ENCODE results near the gene ZNF761. TPM values are rescaled to one million over a fixed set of nuclear protein-coding genes. Genes with fewer than 3 reads are reported as not detected.
A peak's percentile ranks its signal among the peaks of the same experiment; 100 is the strongest.

Gene ZNF761
- total and polyA plus RNA-seq, 12 donors, result 5.8 to 22.0 (median 10.9) TPM

DNA sequence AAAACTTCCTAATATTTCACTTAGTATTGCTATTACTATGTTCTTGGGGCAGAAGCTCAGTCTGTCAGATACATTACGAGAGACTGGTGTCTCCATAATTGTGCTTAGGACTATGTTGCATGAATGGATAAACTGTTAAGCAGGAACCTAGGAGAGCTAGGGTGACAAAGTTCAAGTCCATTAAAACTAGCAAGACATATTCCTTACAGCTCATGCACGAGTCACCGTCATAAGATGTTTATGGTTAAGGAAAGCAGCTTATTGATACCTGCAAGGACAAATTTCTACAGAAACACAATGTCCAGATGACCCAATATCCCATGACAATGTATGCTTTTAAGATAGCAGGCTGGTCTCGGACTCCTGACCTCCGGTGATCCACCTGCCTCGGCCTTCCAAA lies 30.1 kb downstream of the ZNF761 start:
- Histone ChIP-seq H3K4me3 (no peak overlapping the region), H3K4me1 (replicated peaks in 1 of 2) (peaks cover 0 to 3% of the 10 kb centered on the region in 2 donors), H3K36me3 (replicated peaks in 1 of 2) (no peaks in the 10 kb centered on the region), H3K27me3 (no peaks in the 10 kb centered on the region), H3K27ac (no peak overlapping the region), H3K9me3 (replicated peaks in 1 of 3) (peaks cover 0 to 19% (median 0%) of the 10 kb centered on the region in 3 donors)
- 85 to 95% (median 93%) methylated on average over 6 of the region's 6 CpGs for WGBS, 4 donors
- intact Hi-C loops (cut with DNase I), result no loop called here
- TF ChIP-seq, protein P1, sequence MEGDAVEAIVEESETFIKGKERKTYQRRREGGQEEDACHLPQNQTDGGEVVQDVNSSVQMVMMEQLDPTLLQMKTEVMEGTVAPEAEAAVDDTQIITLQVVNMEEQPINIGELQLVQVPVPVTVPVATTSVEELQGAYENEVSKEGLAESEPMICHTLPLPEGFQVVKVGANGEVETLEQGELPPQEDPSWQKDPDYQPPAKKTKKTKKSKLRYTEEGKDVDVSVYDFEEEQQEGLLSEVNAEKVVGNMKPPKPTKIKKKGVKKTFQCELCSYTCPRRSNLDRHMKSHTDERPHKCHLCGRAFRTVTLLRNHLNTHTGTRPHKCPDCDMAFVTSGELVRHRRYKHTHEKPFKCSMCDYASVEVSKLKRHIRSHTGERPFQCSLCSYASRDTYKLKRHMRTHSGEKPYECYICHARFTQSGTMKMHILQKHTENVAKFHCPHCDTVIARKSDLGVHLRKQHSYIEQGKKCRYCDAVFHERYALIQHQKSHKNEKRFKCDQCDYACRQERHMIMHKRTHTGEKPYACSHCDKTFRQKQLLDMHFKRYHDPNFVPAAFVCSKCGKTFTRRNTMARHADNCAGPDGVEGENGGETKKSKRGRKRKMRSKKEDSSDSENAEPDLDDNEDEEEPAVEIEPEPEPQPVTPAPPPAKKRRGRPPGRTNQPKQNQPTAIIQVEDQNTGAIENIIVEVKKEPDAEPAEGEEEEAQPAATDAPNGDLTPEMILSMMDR (IDR thresholded peaks at IDR 0.05), result no peak
- TF ChIP-seq POLR2A (IDR thresholded peaks at IDR 0.05), result no peak
- DNase-seq, result no peak

DNA sequence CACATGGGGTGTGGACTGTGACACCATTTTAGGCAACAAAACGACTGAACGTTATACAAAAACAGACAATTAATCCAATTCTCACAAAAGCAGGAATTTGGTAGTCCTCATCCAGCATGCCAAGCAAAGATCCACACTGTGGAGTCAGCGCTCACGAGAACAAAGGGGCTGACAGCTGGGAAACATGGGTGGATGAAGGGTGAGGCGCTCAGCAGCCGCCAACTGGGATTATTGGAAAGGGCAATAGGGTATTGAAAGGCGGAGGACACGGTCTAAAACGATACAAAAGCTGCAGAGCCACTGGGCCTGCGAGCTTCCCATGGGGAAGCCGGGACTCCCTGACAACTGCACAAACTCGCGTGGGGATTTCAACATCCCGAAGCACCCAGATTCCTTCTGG lies 31.1 kb downstream of the ZNF761 start:
- Histone ChIP-seq H3K4me1 (replicated peaks in 1 of 2) (peaks cover 0 to 7% of the 10 kb centered on the region in 2 donors), H3K4me3 (no peak overlapping the region), H3K27me3 (no peaks in the 10 kb centered on the region), H3K27ac (peak overlapping the region in 1 of 5 donors; percentile 61), H3K9me3 (replicated peaks in 1 of 3) (peaks cover 0 to 9% (median 0%) of the 10 kb centered on the region in 3 donors), H3K36me3 (replicated peaks in 1 of 2) (no peaks in the 10 kb centered on the region)
- TF ChIP-seq, protein P1 (IDR thresholded peaks at IDR 0.05), result no peak
- no peak for TF ChIP-seq POLR2A (IDR thresholded peaks at IDR 0.05)
- intact Hi-C loops (cut with DNase I), result no loop called here
- 45 to 53% (median 48%) methylated on average over 14 of the region's 14 CpGs for WGBS, 4 donors
- no peak for DNase-seq

DNA sequence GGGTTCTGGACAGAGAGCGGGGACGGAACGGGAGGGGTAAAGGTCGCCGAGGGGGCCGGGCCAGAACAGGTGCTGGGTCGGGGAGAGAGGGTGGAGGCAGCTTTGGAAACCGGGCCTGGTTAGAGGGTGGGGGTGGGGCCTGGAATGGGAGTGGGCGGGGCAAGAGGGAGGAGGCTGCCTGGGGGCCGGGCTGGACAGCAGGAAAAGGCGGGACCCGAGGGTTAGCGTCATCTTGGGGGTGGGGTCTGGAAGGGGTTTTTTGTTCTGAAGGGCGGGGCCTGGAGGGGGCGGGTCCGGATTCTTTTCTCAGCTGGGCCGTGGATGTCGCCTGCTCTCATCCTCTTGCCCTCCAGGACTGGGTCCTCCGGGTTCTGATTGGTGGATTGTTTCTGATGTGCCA lies 31.5 kb downstream of the ZNF761 start:
- WGBS, 4 donors, result 6 to 11% (median 8%) methylated on average over 14 to 19 of the region's 19 CpGs

DNA sequence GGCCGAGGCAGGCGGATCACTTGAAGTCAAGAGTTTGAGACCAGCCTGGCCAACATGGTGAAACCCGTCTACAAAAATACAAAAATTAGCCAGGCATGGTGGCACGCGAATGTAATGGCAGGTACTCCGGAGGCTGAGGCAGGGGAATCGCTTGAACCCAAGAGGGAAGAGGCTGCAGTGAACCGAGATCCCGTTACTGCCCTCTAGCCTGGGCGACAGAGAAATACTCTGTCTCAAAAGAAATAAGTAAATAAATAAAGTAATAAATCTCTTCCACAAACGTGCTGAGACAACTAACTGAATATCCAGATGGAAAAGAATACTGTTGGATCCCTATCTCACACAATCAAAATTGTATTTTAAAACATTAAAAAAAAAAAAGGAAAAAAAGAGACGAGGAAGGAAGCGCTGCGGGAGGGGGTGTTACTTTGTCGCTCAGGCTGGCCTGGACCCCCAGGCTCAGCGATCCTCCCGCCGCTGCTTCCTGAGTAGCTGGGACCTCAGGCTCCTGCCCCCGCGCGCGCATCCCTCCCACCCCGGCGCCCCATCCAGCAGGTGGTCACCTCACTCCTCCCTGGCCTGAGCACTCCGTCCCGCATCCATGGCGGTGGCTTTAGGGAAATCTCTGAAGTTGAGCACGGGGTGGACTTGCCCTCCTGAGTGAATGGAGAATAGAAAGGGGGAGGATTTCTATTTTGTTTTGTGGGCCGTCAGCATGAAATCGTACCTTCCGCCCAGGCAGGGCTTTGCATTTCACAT lies 35.1 kb downstream of the ZNF761 start:
- WGBS, 4 donors, result 8 to 11% (median 11%) methylated on average over 25 to 31 of the region's 31 CpGs
- peak overlapping the region in 3 of 4 donors; percentile 14 to 84 (median 58) for H3K4me3 ChIP-seq
- TF ChIP-seq, protein P1 (IDR thresholded peaks at IDR 0.05), result no peak
- TF ChIP-seq POLR2A (IDR thresholded peaks at IDR 0.05), result no peak
- peak in 3 of 7 donors; percentile 16 to 21 (median 19) for DNase-seq
- H3K36me3 ChIP-seq (replicated peaks in 1 of 2), result no peaks in the 10 kb centered on the region
- H3K27me3 ChIP-seq, result no peaks in the 10 kb centered on the region
- H3K4me1 ChIP-seq (replicated peaks in 1 of 2), result peaks cover 0 to 14% of the 10 kb centered on the region in 2 donors
- no peaks in the 10 kb centered on the region for H3K9me3 ChIP-seq (replicated peaks in 1 of 3)
- peak overlapping the region in 4 of 5 donors; percentile 58 to 75 (median 70) for H3K27ac ChIP-seq
- intact Hi-C loops (cut with DNase I), result no loop called here

More for the DNA sequence above, 31.5 kb downstream of the ZNF761 start:
- intact Hi-C loops (cut with DNase I), result no loop called here
- DNase-seq, result peak; percentile 46 to 83 (median 63)
- TF ChIP-seq POLR2A (IDR thresholded peaks at IDR 0.05), result no peak
- TF ChIP-seq, protein P1 (IDR thresholded peaks at IDR 0.05), result no peak
- Histone ChIP-seq H3K27ac (peak overlapping the region in 1 of 5 donors; percentile 61), H3K36me3 (replicated peaks in 1 of 2) (no peaks in the 10 kb centered on the region), H3K4me3 (no peak overlapping the region), H3K4me1 (replicated peaks in 1 of 2) (peaks cover 0 to 9% of the 10 kb centered on the region in 2 donors), H3K9me3 (replicated peaks in 1 of 3) (peaks cover 0 to 5% (median 0%) of the 10 kb centered on the region in 3 donors), H3K27me3 (no peaks in the 10 kb centered on the region)
